ENCODE measurements around the gene EDN1.

GRCh38 chr6:12327391-12327790, 37.2 kb downstream of the EDN1 start:
- no peak for TF ChIP-seq CTCF (IDR thresholded peaks at IDR 0.05)
- TF ChIP-seq POLR2A (IDR thresholded peaks at IDR 0.05), result no peak
